HG03521 (cell line): ENCODE measurements around the gene PMEPA1.
A peak's percentile ranks its signal among the peaks of the same experiment; 100 is the strongest.

ENCODE experiments used
- ATAC-seq: cut with Tn5 transposase; IDR thresholded peaks from one replicate; pipeline ENCODE4 v1.9.1; 2021; ENCODE audit warnings: mild to moderate bottlenecking, moderate library complexity; ENCODE audit not compliant: unreplicated experiment

PMEPA1 gene

DNA sequence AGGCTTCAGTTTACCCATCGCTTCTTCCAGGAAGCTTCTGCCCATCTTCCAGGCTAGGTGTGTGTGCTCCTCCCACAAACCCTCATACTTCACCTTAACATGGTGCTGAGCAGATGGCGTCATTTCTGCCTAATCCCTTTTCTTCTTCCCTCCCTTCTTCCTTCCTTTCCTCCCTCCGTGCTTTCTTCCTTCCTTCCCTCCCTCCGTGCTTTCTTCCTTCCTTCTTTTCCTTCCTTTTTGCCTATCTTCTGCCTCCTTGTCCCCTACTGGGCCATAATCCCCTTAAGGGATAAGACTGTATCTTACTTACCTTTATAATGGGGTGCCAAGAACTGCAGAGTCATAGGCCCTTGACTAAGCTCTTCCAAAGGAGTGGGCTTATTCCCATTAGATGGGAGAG lies 27.5 kb upstream of the PMEPA1 start:
- ATAC-seq = no peak

- no peak for ATAC-seq
Observed at GRCh38 chr20:57736738-57737347, 27.0 kb upstream of the PMEPA1 start.

GRCh38 chr20:57735831-57736737 lies 26.3 kb upstream of the PMEPA1 start:
- ATAC-seq = no peak

- no peak for ATAC-seq
Observed at GRCh38 chr20:57734754-57735153, 24.9 kb upstream of the PMEPA1 start.

DNA sequence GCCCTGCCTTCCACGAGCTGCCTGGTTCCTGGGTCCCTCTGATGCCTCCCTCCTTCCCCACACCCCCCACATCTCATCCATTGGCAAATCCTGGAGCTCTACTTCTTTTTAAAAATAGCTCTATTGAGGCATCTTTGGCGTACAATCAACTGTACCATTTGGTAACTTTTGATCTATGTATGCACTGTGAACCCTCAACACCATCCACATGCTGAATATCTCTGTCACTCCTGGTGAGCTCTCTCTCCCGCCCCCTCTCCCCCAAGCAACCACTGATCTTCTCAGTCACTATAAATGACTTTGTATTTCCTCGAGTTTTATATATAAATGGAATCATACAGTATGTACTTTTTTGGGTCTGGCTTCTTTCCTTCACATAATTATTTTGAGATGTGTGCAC lies 22.4 kb upstream of the PMEPA1 start:
- ATAC-seq = no peak

DNA sequence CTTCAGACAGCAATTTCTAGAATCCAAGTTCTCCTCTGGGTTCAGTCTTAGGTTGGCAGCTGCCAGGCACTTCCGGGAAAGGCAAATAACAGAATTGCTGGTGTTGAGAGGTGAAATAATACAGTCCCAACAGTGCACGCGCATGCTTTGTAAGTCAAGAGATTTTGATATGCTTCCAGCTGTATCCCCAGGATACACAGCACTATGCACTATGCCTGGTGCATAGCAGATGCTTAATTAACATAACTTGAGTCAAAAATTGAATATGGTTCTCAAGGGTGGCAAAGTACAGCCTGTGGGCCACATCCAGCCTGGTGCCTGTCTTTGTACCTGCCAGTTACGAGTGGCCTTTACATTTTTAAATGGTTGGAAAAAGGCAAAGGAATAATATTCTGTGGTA lies 18.9 kb upstream of the PMEPA1 start:
- ATAC-seq = no peak

- ATAC-seq = no peak
Observed at GRCh38 chr20:57727863-57728262, 18.0 kb upstream of the PMEPA1 start.

DNA sequence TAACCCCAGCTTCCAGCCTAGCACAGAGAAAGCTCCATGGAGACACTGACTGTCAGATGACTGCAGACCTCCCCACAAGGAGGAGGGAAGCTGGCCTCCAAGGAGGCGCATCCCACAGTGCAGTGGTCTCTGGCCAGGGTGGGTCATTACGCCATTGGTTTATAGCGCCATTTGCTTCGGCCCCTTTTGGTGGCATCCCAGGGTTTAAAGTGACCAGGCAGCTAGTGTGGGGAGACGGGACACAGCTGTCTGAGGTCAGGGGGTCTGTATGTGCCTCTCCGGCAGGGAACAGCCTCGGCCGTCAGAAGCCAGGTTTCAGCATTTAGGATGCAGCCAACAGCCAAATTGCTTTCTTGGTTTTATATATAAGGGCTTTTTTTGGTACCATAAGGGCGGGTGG lies 15.8 kb upstream of the PMEPA1 start:
- ATAC-seq = no peak

- no peak for ATAC-seq
Observed at GRCh38 chr20:57724610-57725405, 15.0 kb upstream of the PMEPA1 start.

GRCh38 chr20:57723816-57724215 lies 14.0 kb upstream of the PMEPA1 start:
- ATAC-seq = no peak

DNA sequence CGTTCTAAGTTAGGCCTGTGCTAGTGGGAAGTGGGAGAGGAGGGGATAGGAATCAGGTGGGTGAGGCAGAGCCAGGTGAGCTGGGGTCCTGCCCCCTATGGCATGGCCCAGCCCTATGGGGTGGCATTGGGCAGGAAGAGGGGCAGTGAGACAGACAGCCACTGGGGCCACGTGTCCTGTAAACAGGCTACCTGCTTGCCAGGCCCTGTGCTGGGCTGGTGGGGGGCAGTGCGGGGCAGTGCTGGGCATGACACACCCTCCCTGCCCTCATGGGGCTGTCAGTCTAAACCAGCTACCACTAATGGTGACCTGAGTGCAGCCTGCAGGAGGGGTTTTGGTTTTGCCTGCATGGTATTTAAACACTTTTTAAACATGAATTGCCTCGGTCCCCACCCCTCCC lies 10.1 kb upstream of the PMEPA1 start:
- ATAC-seq = no peak

DNA sequence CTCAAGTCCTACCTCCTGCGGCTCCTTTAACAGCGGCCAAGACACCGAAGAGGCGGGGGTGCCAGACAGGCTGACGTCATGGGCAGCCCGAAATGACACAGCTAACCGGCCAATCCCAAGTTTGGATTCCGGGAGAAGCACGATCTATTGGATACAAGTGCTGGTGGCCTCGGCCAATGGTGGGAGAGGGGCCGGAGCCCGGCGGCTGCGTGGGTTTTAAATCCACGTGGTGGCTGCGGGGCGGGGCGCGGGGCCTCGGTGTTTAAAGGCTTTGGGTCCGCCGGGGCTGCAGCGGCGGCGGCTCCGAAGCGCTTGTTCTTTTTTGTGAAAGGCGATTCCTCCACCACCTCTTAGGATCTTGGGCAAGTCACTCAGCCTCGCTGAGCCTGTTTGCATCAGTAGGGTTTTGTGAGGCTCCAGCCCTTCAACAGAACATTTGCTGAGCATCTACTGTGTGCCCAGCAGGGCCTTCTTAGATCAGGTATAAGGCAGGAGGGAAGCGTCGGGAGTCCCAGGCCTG lies 8.7 kb upstream of the PMEPA1 start:
- peak; percentile 96 for ATAC-seq

- no peak for ATAC-seq
Observed at GRCh38 chr20:57717797-57718196, 8.0 kb upstream of the PMEPA1 start.

DNA sequence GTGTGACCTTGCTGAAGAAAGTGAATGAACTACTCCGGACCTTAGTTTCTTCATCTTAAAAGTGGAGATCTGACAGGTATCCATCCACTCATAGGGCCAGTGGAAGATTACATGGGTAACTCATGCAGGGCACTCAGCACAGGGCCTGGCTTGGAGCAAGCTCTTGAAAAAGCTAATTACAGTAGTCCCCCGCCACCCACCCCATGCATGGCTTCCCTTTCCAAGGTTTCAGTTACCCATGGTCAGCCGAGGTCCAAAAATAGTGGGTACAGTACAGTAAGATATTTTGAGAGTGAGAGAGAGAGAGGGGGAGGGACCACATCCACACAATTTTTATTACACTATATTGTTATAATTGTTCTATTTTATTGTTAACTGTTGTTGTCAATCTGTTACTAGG lies 7.1 kb upstream of the PMEPA1 start:
- ATAC-seq = no peak

DNA sequence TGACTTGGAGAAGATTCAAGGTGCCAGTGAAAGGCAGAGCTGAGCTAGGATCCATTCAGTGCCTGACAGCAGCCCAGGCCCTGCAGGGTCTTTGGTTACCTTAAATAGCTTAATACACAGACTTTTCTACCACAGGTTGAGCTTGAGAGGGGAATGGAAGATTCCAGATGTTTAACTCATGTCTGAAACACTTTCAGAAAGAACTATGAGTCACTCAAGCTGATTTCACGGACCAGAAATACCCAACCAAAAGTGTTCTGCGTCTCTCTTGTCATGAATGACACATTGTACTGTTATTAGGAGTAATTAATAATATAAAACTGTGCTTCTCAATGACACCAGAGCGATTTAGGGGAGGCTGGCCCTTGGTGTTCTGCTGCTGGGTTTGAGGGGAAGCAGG lies 6.4 kb upstream of the PMEPA1 start:
- ATAC-seq = no peak

DNA sequence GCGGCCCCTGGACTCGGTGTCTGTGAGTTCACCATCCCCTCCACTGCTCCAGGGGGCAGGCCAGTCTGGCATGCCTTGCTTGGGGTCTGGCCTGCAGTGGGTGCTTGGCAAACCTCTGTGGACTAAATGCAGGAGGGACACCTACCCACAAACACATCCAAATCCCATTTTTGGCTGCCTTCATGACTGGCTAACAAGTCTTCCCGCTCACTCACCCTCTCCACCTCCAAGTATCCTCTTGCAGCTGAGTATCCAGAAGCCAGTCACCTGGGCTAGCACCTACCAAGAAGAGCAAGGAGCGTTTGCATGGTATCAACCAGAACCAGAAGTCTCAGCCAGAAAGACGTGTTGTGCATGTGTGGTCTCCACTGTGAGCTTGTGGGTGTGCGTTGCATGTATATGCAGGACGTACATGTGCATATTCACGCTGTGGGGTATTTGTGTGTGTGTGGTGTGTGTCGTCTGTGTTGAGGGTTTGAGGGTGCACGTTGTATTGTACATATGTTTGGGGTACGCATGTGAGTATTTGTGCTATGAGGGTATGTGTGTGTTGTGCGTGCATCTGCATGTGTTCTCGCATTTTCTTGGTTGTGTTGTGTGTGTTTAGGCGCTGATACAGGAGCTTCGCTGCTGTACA lies 5.6 kb upstream of the PMEPA1 start:
- ATAC-seq = no peak

- ATAC-seq = no peak
Observed at GRCh38 chr20:57714409-57715267, 4.8 kb upstream of the PMEPA1 start.

GRCh38 chr20:57713951-57714350 lies 4.1 kb upstream of the PMEPA1 start:
- no peak for ATAC-seq

DNA sequence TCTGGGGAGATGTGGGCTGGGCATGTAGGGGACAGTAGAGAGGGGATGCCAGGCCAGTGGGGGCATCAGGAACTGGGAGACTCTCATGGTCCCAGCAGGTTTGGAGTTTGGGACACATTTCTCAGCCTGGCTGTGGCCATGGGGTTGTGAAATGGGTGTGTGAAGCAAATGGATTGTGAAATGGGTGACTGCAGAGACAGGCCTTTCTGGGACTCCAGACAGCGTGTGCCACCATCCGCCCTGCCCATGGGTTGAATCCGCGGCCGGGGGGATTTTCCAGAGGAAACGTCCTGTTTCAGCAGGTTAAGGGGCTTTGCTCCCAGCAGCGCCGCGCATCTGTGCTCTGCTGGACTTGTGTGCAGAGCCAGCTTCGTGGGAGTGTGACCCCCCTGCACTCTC lies 3.7 kb upstream of the PMEPA1 start:
- ATAC-seq = no peak
